IMR-90 (cell line): Measurements from ENCODE around the gene STUM. TPM values are rescaled to one million over a fixed set of nuclear protein-coding genes. Genes with fewer than 3 reads are reported as not detected.
A peak's percentile ranks its signal among the peaks of the same experiment; 100 is the strongest.

Experiments used
- ATAC-seq: fragments of 200-7000 bp; cut with Tn5 transposase; 2 replicates; pipeline ENCODE4 v1.9.1; 2020; ENCODE audit warnings: low read depth, mild to moderate bottlenecking, moderate library complexity
- BruUV-seq: library from RNA; stranded (reverse); fragments of 400-500 nt; replicated peaks from 2 replicates; lab custom pipeline; 2021; lab: Mats Ljungman, UMichigan
- CTCF ChIA-PET: fragments of 300-600 bp; formaldehyde crosslinking; extraction: SDS; loops from one replicate; lab custom pipeline; 2021; ENCODE audit warnings: antibody characterized with exemption; lab: Yijun Ruan, JAX
- POLR2A ChIA-PET: fragments of 300-600 bp; sonication (Branson Sonifier 250); formaldehyde crosslinking; loops from one replicate; lab custom pipeline; 2022; ENCODE audit warnings: antibody characterized with exemption; ENCODE audit not compliant: unreplicated experiment; lab: Charles Lee
- DNase-seq: peaks from one replicate; pipeline ENCODE4 v3.0.0; 2013
- H2AFZ ChIP-seq: replicated peaks from 2 replicates; pipeline ENCODE3; 2013; ENCODE audit warnings: low read length, mild to moderate bottlenecking; ENCODE audit not compliant: poor library complexity
- H2AK5ac ChIP-seq: 2 replicates; pipeline ENCODE4 v1.6.1; 2013; ENCODE audit warnings: low read depth, low read length, inconsistent platforms
- H2AK9ac ChIP-seq: replicated peaks from 2 replicates; pipeline ENCODE3; 2013; ENCODE audit warnings: mild to moderate bottlenecking, low read depth, low read length, moderate library complexity; ENCODE audit not compliant: poor library complexity
- H2BK120ac ChIP-seq: 2 replicates; pipeline ENCODE4 v1.6.1; 2013; ENCODE audit warnings: low read depth, low read length, inconsistent platforms
- H2BK15ac ChIP-seq: 3 replicates; pipeline ENCODE4 v1.6.1; 2013; ENCODE audit warnings: low read depth, low read length, inconsistent platforms
- H2BK20ac ChIP-seq: 2 replicates; pipeline ENCODE4 v1.6.1; 2013; ENCODE audit warnings: low read depth, mild to moderate bottlenecking, inconsistent platforms, low read length, moderate library complexity
- H2BK5ac ChIP-seq: 2 replicates; pipeline ENCODE4 v1.6.1; 2013; ENCODE audit warnings: mild to moderate bottlenecking, low read depth, low read length, inconsistent platforms; ENCODE audit not compliant: poor library complexity, severe bottlenecking
- H3K14ac ChIP-seq: replicated peaks from 2 replicates; pipeline ENCODE4 v1.6.1; 2013; ENCODE audit warnings: low read depth, low read length, inconsistent platforms
- H3K18ac ChIP-seq: 2 replicates; pipeline ENCODE4 v1.6.1; 2013; ENCODE audit warnings: low read depth, low read length, control low read depth
- H3K23ac ChIP-seq: 2 replicates; pipeline ENCODE4 v1.6.1; 2013; ENCODE audit warnings: low read depth, low read length, inconsistent platforms
- H3K27ac ChIP-seq: 2 replicates; pipeline ENCODE4 v1.5.1; 2013; ENCODE audit warnings: mild to moderate bottlenecking, control low read depth, low read length; ENCODE audit not compliant: insufficient read depth
- H3K27me3 ChIP-seq: 2 replicates; pipeline ENCODE4 v1.6.1; 2013; ENCODE audit warnings: low read length; ENCODE audit not compliant: control insufficient read depth, insufficient read depth
- H3K36me3 ChIP-seq: 2 replicates; pipeline ENCODE4 v1.6.1; 2013; ENCODE audit warnings: low read length, mixed read lengths; ENCODE audit not compliant: control insufficient read depth, insufficient read depth
- H3K4ac ChIP-seq: 2 replicates; pipeline ENCODE4 v1.6.1; 2013; ENCODE audit warnings: low read depth, low read length, inconsistent platforms
- H3K4me1 ChIP-seq: 2 replicates; pipeline ENCODE4 v1.6.1; 2013; ENCODE audit warnings: low read length, mixed read lengths; ENCODE audit not compliant: control insufficient read depth, insufficient read depth
- H3K4me2 ChIP-seq: 2 replicates; pipeline ENCODE4 v1.6.1; 2013; ENCODE audit warnings: low read depth, mild to moderate bottlenecking, control low read depth, low read length, moderate library complexity
- H3K4me3 ChIP-seq: 2 replicates; pipeline ENCODE4 v1.5.1; 2013; ENCODE audit warnings: low read depth, mild to moderate bottlenecking, control low read depth, low read length, moderate library complexity; ENCODE audit not compliant: insufficient read depth
- H3K56ac ChIP-seq: 2 replicates; pipeline ENCODE4 v1.6.1; 2013; ENCODE audit warnings: low read length, inconsistent platforms; ENCODE audit not compliant: insufficient read depth; ENCODE audit errors: extremely low read depth
- H3K79me1 ChIP-seq, 2 experiments: 2 replicates each; pipeline ENCODE4 v1.6.1; 2013; ENCODE audit warnings: low read length in 2 of 2, inconsistent platforms in 1 of 2, low read depth in 1 of 2
- H3K9ac ChIP-seq: 2 replicates; pipeline ENCODE4 v1.6.1; 2013; ENCODE audit warnings: low read depth, low read length, control low read depth
- H3K9me1 ChIP-seq: 2 replicates; pipeline ENCODE4 v1.6.1; 2013; ENCODE audit warnings: low read length, inconsistent platforms; ENCODE audit not compliant: insufficient read depth
- H3K9me3 ChIP-seq: 2 replicates; pipeline ENCODE4 v1.6.1; 2013; ENCODE audit warnings: low read length; ENCODE audit not compliant: control insufficient read depth, insufficient read depth
- H4K20me1 ChIP-seq: 2 replicates; pipeline ENCODE4 v1.6.1; 2013; ENCODE audit warnings: low read length, inconsistent platforms; ENCODE audit not compliant: insufficient read depth
- H4K5ac ChIP-seq: 2 replicates; pipeline ENCODE4 v1.6.1; 2013; ENCODE audit warnings: mild to moderate bottlenecking, low read depth, low read length, control low read depth
- H4K8ac ChIP-seq, 2 experiments: 2 replicates each; pipeline ENCODE4 v1.6.1; 2013; ENCODE audit warnings: low read depth in 2 of 2, low read length in 2 of 2, control low read depth in 1 of 2, inconsistent platforms in 1 of 2
- H4K91ac ChIP-seq: 2 replicates; pipeline ENCODE4 v1.6.1; 2013; ENCODE audit warnings: low read depth, low read length, inconsistent platforms; ENCODE audit not compliant: insufficient read depth
- BHLHE40 ChIP-seq: fragments of 150-350 bp; IDR thresholded peaks from 2 replicates; pipeline ENCODE4 v1.6.1; 2016; ENCODE audit warnings: mild to moderate bottlenecking, low read depth, low read length
- POLR2A ChIP-seq: IDR thresholded peaks from 2 replicates; pipeline ENCODE4 v1.6.1; 2012; ENCODE audit warnings: mild to moderate bottlenecking, low read depth, low read length
- WGBS, 2 experiments: methylation state at CpG; one replicate each; pipeline versions ENCODE4 v1.1.5 to v1.1.7; 2013; ENCODE audit warnings: missing lambda C conversion rate in 2 of 2; ENCODE audit not compliant: insufficient read length in 1 of 2; ENCODE audit errors: extremely low coverage in 2 of 2; 5-methylcytosine and 5-hydroxymethylcytosine counted together
- dilution Hi-C: fragments of 300-500 bp; cut with HindIII; formaldehyde crosslinking; loops from one replicate; pipeline ENCODE4 v1.14.3; 2018; ENCODE audit warnings: low sequenced_read_pairs; ENCODE audit not compliant: unreplicated experiment
- in situ Hi-C: fragments of 300-500 bp; cut with MboI; formaldehyde crosslinking; loops from 3 replicates; pipeline ENCODE4 v1.14.3; 2019; ENCODE audit warnings: low sequenced_read_pairs, inconsistent platforms, mixed read lengths
- intact Hi-C: fragments of 100-400 bp; cut with micrococcal nuclease; formaldehyde crosslinking; loops from 2 replicates; pipeline ENCODE4 v1.10.0; 2022
- polyA plus RNA-seq, 3 experiments: library from polyadenylated mRNA; depleted of rRNA; stranded (reverse); fragments of >200 nt; gene quantifications; 2 replicates each; pipeline ENCODE4 v1.2.3, GENCODE V29; 2012; ENCODE audit warnings: low replicate concordance in 1 of 3
- total RNA-seq: library from RNA; depleted of rRNA; stranded (reverse); fragments of >200 nt; gene quantifications from 2 replicates; pipeline ENCODE4 v1.2.3, GENCODE V29; 2012

The STUM gene
- total and polyA plus RNA-seq, 2 of the 4 experiments (the other 2 are of a cell fraction): not detected

DNA sequence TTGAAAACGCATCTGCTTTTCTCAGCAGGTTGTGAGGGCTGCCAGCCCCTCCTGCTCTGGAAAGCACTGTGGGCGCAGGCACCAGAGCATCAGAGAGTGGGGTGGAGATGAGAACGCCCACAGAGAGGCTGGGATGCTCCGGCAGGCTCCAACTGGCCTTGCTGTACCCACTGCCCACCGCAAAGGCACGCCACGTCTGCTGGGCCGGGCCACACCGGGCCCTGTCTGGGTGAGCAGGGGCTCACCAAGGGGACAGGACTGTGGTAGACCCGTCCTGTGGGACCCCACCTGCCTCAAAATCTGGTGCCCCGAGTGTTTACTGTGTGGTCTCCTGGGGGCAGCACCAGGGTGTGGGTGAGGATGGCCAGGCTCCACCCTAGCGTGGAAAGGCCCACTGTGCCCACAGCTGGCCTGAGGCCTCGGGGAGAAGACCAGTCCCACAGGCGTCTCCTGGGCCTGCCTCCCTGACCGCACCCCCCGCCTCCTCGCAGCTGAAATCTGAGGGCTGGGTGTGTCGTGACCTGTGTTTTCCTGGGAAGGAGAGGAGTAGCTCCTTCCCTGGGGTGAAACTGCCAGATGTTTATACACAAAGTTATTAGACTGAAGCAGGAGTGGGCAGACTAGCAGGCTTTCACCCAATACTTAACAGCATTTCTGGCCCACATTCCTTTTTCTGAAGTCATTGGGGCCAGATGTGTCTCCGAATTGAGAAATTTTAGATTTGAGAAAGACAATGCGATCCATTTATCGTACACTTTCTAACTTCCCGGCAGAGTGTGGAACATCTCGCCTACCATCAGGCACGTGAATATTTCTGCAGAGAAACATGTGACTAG is 53.8 kb downstream of the STUM start:
- DNase-seq: peak; percentile 78
- POLR2A ChIA-PET: no interaction called here
- H3K4me3 ChIP-seq: no peak overlapping the region

More for the DNA sequence above, 53.8 kb downstream of the STUM start:
- no TSS peak for BruUV-seq
- Histone ChIP-seq H3K4ac (no peak overlapping the region), H3K9me1 (no peaks in the 10 kb centered on the region), H2BK120ac (no peak overlapping the region), H3K9ac (no peak overlapping the region), H4K5ac (no peak overlapping the region), H2BK5ac (no peak overlapping the region), H4K91ac (no peak overlapping the region), H3K4me2 (peak overlapping the region; percentile 39), H2BK20ac (no peak overlapping the region), H3K9me3 (no peaks in the 10 kb centered on the region), H3K18ac (no peak overlapping the region; the same call in 1 of the 2 replicates), H4K8ac (no peak overlapping the region), H2BK15ac (no peak overlapping the region), H3K79me1 (no peaks in the 10 kb centered on the region), H3K4me1 (peaks cover 4% of the 10 kb centered on the region; the same call in 1 of the 2 replicates), H3K36me3 (no peaks in the 10 kb centered on the region), H3K56ac (no peak overlapping the region), H3K27me3 (peaks cover 8% of the 10 kb centered on the region; the same call in 1 of the 2 replicates), H2AFZ (peak overlapping the region; percentile 26), H3K14ac (no peak overlapping the region), H3K27ac (no peak overlapping the region; the same call in 1 of the 2 replicates), H3K23ac (no peak overlapping the region), H4K20me1 (no peaks in the 10 kb centered on the region), H2AK9ac (no peak overlapping the region), H2AK5ac (no peak overlapping the region)
- ATAC-seq: peak; percentile 65
- dilution Hi-C loops: no loop called here
- TF ChIP-seq POLR2A (no peak), BHLHE40 (peak; percentile 58; the same call in 1 of the 2 replicates)
- in situ Hi-C loops: no loop called here
- intact Hi-C loops: no loop called here
- 94% methylated on average over 5 of the region's 24 CpGs; no CpG with 5 or more reads in 1 of the 2 experiments for WGBS, 2 experiments
- CTCF ChIA-PET: no interaction called here
